NCI-H1436 treated with DMSO at 0.1 percent for 48 hours (cell line): ENCODE data around the gene C1orf116.
A peak's percentile ranks its signal among the peaks of the same experiment; 100 is the strongest.

Source experiments
- DNase-seq: peaks from one replicate; lab custom pipeline; 2025; lab: John Stamatoyannopoulos, UW

C1orf116 gene

DNA sequence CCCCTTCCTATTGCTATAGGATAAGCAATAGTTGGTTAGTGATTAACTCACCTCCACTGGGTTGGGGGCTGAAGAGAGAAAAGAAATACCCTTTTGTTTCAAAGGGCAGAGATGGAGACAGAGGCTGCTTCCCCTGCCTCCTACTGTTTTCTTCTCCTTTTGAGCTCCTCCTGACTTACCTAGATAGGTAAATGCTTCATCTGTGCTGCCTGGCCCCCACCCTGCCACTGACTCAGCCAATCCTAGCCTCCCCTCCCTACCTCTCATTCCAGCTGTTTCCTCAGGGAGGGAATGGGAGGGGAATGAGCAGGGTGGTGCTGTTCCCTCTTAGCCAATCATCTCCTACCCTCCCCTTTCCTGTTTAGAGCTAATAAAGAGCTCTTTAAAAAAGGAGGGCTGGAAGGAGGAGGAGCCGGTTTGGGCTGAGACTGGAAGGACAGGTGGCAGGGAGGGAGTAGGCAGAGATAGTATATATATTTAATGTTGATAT is at the start of gene C1orf116:
TSS of gene C1orf116 (minus strand) at position 229 of the 490 bp plus-strand sequence. CDS start 5,158 bp downstream, outside the sequence.
- peak; percentile 88 for DNase-seq

DNA sequence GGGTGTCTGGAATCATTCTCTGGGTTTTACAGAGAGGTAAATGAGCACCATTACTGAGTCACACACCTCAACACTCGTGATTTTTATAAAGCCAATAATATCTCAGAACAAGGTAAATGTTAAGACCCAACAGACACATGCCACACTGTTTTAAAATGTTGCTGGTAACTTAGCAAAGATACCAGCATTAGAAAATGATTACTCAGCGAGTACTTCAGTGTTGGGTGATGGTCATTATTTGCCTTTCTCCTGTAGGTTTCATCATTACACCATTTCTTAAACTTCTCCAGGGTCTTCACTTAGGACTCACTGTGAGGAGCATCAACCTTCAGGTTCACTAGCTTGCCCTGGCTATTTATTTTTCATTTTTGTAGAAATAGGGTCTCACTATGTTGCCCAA is 49.2 kb upstream of the C1orf116 start:
- DNase-seq, result no peak

DNA sequence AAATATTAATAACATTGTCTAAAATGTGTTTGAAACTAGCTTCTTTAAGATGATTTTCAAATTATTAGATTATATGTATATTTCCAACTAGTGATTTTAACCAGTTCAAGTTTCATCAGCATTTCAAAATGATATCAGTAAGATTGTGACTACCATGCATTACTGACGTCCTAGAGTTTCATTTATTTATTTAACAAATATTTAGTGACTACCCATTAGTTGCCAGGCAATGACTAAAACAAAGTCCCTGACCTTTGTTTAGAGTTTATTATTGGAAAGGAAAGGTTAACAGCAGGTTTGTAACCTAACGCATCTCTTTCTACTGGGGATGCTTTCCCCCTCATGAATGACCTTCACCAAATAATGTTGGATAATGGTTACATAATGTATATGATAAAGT is 48.5 kb upstream of the C1orf116 start:
- DNase-seq, result no peak

DNA sequence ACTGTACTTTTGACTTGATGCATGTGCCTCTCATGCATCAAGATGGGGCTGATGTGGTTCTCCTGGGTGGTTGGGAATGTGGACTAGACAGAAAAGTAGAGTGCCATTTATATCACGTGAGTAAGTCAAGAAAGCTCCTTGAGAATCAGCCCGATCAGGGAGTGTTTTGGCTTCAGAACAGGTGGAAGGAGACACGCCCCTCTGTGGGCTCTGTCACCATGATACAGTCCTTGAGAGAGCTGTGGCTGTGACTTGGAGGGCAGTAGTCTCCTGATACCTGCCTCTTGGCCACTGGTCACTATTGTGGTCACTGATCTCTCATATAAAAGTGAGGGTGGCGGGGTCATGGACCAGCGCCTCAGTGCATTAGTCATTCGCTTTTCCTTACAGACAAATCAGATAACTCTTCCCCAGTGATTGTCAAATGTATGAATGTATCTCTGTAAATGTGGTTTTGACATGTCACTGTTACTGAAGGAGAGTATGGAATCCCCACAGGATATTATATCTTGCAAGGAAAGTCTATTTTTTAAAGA is 47.2 kb upstream of the C1orf116 start:
- no peak for DNase-seq

DNA sequence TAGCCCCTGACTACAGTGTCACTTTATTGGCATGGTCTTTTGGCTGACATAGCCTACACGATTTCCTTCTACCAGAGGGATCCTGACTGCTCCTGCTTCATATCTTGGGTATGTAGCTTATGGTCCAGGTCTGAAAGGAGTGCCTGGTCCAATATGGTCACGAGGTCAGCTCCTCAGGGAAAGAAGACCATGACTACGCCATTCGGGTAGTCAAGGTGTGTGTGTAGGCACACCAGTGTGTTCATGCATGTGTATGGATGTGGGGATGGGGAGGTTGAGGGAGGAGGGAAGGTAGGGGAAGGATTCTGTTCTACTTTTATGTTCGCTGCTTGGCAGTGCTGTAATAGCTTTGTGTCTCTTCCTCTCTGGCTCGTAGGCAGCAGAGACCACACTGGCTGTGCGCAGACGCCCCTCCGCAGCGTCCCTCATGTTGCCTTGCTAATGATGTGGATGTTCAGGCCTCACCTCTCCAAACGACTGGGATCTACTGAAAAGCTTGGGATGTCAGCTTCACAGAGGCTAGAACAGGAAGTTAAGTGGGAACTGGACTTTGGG is 46.1 kb upstream of the C1orf116 start:
- DNase-seq, result no peak

DNA sequence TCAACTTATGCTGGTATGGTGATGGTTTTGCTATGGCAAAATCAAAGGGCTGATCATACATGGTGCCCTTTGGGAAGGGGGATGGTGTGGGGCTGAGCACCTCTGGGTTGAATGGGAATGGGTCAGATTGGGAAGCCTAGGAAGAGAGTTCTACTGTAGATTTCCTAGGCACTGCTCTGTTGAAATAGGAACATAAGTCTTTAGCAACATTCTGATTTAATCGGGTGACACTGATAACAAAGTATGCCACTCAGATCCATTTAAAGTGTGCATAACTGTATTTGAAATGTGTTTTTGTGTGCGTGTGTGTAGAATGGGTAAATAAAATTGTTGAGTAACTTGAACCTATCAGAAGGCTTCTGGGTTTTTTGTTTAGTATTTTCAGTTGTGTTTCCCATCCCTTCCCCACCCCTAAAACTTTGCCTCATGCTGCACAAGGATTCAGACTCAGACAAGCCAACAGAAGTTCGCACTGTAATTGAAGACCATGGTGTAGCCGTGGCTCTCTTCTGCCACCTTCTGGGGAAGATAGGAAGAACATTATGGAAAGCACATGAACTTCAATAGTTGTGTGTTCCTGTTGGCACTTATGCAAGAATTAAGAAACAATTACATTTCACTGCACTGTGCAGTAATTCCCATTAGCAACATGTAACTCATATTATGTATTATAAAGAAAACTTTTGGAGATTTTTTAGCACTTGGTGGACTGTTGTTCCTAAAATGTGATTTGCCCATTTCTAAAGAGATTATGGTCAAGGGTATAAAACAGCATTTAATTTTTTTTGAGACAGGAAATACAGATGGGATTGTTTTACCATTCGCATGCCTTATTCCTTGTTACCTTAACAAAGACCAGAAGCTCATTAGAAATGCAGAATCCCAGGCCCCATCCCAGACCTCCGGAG is 45.2 kb upstream of the C1orf116 start:
- DNase-seq, result no peak

DNA sequence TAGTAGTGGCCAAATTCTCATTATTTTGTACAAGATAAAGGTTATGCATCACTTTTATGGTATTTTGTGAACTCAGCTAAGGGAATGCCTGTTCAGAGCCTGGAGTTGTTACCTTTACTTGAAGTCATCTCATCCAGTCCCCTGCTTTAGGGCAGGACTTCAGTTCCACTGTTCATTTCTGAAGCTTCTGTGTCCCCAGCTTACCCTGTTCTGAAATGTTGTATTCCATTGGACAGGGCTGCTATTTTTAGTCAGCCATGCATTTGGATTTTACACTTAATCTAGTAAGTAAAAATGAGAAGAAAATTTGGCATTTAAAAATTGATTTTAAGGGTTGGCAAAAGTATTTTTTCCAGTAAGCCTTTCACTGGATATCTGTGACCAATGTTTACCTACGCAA is 44.5 kb upstream of the C1orf116 start:
- no peak for DNase-seq

DNA sequence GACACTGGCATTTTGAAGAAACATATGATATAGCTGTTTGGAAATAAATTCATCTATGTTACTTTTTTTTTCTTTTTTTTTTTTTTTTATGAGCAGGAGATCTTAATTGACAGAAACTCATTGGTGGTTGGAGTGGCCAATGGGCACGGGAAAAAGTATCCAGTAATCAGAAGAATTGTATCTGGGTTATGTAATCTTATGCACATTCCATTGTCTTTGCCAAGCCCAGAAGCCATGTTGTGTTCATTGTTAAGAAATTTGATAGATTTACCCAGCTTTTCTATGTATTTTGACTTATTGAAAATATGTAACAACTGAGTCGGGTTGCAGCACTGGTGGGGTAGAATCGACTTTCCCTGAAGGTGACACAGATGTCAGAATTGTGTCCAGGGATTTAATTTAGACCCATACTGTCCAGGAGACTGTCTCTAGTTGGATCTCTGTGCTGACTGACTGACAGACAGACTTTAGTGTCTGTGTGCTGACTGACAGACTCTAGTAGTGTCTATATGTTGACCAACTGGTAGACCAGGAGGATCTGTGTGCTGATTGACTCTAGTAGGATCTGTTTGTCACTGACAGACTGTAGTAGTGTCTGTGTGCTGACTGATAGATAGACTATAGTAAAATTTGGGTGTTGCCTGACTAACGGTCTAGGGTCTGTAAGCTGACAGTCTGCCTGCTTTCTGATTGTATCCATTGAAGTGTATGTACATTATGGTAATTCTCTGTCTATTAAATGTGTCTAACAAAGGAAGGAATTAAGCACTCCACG is 43.8 kb upstream of the C1orf116 start:
- DNase-seq, result no peak

DNA sequence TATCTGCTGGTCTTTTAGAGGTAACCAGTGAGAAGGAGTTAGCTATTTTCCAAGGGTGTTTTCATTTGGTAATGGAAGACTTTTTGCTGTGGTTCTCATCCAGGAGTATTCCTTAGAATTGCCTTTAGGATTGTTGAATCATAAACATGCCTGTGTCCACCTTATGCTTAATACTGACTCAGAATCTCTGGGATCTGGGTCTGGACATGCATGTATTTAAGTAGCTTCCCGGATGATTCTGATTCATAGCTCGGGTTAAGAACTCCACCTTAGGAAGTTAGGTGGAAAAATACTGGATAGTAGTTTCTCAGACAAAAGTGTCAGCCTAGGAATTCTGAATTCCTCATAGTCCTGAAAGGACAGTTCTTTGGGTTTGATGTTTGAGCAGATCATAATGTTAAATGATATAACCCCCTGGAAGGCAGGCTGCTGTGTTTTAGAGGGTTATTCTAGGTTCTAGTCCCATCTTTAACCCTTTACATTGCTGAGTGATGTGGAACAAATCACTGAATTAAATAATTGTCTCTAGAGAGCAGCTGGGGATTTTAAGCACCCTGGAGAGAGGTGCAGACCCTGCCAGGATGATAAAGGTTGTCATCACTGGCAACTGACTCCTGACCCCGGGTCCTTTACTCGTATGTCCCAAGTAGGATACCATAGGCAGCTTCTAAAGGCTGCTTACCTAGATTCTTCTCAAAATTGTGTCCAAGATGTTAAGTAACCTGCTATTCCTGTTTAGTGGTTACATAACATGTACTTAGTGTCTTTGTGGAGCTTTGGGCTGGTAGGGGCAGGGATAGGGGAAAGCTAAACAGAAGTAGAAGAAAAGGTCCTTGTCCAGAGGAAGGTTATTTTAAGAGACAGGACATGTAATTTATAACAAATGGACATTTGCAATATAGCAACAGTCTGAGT is 41.6 kb upstream of the C1orf116 start:
- DNase-seq, result no peak

DNA sequence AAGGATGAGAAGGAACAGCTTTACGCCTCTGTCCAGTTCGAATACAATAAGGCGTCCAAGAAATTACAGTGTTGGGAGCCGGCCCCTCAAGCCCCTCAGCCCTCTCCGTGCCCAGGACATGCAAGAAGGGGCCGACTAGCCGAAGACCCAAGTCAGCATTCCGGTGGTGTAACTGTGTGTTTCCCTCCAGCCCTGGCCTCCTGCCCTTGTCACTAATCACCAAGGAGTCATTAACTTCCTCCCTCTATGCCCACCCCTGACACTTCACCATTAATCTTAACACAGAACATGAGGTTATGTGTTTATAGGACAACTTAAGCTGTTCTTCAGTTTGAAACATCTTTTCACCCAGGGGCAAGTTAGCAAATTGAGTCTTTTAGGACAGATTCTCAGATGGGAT is 39.7 kb upstream of the C1orf116 start:
- DNase-seq, result no peak

DNA sequence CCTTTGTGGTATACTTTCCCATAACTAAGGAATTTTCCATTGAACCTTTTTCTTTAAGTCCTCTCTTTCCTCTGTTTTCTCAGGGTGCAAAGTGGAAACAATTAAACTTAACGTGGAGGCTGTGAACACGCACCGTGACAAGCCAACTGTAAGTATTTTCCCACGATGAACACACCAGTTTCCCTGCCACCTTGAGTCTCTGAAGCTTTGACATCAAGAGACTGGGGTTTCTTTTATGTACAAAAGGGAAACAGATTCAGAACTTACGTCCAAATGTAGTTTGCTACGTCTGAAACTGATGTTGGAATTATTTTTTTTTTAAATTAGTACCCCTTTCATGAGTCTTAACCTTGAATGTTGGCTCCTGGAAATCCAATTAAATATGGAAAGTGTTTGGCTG is 38.9 kb upstream of the C1orf116 start:
- no peak for DNase-seq

DNA sequence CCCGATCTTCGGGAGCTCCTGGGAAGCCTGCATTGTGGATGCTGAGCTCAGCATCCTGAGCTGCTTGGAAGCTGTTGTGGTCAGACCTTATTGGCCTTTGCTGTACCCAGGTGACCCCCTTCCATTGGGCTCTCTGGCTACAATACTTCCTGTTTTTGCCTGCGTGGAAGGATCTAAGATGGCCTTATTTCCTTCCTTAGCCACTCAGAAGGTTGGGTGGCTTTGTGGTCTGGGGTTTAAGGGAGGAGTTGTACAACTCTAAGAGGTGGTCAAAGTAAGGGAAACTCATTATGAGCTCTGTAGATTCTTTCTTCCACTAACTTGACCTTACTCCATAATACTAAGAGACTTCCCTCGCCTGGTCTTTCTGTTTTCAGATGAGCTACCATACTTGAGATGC is 38.3 kb upstream of the C1orf116 start:
- DNase-seq, result no peak

DNA sequence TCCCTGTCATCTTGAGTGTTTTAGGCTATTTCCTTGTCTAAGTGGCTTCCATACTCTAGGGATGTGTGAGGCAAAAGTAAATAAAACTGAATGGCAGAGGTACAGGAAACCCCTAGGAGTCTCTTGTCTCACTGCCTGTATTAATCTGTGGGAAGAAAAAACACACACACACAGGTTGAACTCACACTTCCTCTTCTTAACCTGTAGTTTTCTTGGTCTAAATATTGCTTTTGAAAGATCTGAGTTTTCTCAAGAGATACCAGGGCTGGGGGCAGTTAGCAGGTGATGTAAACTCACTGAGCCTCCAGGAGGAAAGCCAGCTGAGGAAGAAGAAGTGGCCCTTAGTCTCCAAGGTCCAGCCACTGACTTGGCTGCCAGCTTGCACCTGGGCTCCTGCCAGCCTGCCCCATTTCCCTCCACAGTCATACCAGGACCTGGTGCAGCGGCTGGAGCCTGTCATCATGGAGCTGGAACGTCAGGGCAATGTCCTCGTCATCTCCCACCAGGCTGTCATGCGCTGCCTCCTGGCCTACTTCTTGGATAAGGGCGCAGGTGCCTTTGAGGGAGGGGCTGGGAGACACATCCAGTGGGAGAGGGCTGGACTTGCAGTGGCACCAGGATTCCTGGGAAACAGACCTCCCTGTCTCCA is 37.4 kb upstream of the C1orf116 start:
- no peak for DNase-seq

DNA sequence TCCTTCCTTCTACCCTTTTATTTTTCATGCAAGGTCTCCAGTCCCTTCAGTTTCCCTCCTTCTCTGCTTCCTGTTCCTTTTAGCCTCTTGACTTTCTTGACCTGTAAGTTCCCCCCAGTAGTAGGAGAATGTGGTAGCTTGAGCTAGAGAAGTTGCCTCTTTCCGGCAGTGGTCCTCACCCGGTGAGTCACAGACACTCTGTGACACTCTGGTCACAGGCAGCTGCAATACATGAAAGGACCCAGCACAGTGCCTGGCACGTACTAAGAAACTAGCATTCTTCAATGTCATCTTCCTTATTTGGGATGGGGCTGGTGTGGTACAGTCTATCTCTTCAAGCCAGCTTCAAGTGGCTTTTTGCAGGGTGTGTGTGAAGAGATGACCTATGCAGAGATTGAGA is 36.5 kb upstream of the C1orf116 start:
- DNase-seq, result no peak

DNA sequence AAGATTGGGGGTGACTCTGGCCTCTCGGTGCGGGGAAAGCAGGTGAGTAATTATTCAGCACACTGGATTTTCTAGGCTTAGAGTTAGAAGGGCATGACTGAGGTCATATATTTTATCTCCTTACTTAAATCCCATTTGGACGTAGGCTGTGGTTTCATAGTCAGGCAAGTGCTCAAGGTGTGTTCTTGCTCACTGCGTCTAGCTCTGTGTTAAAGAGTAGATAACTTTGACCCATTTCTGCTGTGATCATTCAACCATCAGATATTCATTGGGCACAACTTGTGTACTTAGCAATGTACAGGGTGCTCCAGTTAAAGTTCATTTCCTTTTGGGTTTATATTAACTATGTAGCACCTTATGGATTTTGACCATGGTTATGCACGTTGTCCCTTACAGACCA is 35.1 kb upstream of the C1orf116 start:
- no peak for DNase-seq

DNA sequence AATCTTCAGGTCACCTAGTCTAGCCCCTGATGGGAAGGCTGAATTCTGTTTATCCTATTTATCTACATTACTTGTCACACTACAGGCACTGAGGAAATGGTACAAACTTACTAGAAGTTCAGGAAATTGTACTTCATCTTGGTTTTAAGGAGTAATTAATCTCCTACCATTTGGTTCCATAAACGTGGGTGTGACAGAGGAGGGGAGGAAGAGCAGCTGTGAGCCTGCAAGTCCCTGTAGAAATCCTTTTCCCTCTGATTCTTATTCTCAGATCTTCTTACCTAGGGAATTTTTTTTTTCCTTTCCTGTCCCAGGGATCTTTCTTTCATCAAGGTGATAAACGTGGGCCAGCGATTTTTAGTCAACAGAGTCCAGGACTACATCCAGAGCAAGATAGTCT is 34.6 kb upstream of the C1orf116 start:
- DNase-seq, result no peak

DNA sequence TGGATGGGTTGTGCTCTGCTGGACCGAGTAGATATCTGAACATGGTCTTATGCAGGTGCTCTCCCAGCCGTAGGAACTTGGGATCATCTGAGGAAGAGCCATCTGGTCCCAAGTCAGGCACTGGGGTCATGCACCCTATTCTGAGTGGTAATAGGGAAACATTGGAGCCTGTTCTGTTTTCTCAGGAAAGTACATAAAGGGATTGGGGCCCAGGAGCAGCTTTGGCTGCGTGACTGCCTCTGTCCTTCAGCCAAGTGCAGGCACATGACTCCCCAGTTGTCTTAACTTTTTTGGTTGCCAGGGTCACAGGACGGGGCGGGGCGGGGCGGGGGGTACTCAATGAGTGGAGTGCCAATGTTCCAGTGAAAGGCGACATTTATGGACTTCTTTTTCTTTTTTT is 32.0 kb upstream of the C1orf116 start:
- DNase-seq, result no peak

DNA sequence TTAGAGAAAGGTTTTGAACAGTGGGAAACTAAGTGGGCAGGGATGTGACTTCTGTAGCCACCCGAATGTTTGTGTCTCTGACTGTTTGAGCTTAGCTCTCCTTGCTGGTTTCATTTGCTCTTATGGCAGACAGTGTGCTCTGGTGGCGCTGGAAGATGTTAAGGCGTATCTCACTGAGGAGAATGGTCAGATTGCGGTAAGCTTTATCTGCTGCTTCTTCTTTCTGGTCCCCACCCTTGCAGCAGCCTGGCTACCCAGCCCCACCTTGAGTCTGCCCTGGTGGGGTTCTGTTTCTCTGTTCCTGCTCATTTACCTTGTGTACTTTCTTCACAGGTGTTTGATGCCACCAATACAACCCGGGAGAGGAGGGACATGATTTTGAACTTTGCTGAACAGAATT is 30.5 kb upstream of the C1orf116 start:
- no peak for DNase-seq

DNA sequence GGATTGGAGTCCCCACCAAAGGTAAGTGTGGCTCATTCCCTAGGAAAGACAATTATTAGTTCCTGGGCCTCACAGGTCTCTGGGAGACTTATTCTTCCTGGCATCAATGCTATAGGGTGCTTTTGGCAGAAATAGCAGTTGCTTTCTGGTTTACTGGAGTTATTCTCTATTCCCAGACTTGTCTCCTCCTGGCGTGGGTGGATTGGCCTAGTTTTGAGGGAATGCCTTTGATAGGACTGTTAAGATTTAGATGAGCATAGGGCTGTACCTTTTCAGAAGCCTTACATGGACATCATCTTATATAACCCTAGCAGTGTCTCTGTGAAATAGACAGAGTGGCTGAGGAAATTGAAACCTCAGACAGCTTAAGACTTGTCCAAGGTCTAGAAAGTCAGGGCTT is 29.5 kb upstream of the C1orf116 start:
- no peak for DNase-seq

DNA sequence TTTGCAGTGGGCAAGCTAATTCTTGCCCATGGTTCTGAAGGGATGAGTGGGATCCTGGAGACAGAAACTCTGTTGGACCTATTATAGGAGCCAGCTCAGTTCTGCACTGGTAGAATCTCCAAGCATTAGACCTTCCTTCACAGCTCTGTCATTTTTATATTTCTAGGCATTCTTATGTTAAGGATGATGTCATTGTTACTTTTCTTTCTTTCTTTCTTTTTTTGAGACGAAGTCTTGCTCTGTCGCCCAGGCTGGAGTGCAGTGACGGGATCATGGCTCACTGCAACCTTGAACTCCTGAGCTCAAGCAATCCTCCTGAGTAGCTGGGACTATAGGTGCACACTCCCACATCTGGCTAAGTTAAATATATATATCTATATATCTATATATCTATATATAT is 28.0 kb upstream of the C1orf116 start:
- DNase-seq, result no peak

DNA sequence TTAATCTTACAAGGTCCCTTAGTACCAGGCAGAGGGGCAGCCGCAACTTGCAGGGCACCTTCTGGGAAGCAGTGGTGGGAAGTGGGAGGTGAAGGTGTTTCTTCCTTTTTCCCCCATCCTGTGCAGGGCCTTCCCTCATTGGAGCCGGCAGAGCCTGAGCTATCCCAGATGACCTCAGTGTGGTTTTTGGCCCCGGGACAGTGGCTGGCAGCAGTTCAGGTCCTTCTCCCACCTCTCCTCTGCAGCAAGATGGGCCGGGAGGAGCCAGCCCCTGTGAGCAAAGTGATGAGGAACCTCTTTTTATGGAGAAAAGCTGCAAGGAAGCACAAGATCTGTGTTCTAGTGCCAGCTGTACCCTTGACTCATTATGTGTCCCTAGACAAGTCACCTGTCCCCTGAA is 27.3 kb upstream of the C1orf116 start:
- no peak for DNase-seq
